ENCODE data around the gene SMC4.
"Not testable (repeated sequence)": the region's sequence is repeated elsewhere in the genome, so short reads cannot be mapped to it uniquely, and the experiment has no call there.

The SMC4 gene

DNA sequence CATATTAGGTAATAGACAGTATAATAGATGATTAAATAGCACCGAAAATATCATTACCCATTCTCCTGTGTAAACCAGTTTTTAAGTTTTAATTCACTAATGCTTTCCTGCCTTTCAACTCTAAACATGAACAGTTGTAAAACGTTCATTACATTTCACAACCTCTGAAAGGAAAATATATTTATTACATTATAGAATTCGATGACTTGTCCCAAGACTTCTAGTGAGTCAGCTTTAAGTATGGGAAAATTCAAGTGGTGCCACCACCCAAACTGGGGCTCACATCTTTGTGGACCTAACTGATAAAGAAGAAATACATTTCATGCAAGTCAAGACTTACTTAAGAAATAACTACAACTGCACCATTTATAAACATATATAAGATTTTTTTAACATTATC lies 48.1 kb downstream of the SMC4 start:
- no peak for DNase-seq

DNA sequence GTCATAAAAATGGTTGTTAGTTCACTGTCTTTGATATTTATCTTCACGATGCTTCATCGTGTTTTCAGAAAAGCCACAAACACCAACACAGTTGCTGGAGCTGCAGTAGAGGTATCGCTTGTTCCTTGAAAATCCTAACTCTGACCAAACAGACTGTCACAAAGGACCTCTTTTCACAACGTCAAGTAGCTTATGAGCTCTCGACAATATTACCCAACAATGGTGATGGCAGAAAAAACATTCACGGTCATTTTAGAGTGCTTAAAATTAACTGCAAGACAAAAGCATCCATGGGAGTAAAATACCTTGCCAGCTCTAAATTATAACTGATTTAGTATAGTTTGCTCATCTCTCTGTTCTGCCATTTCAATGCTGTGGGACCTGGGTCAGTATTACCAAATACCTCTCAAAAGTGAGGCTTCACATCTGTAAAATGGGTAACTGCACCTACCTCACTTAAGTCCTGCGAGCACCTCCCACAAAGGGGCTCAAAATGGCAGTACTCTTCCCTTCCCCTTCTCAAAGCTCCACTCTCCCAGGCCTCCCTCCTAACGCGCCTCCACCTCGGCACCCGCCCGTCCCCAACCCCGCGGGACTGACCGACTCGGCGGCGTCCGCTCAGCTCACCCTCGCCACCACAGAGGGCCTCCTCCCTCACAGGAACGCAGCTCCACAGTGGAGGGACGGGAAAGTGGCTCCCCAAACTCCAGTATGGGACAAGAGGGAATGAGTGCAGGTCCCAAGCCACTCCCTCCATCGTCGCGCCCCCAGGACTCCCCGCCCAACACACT lies 49.6 kb downstream of the SMC4 start:
- no peak for DNase-seq

DNA sequence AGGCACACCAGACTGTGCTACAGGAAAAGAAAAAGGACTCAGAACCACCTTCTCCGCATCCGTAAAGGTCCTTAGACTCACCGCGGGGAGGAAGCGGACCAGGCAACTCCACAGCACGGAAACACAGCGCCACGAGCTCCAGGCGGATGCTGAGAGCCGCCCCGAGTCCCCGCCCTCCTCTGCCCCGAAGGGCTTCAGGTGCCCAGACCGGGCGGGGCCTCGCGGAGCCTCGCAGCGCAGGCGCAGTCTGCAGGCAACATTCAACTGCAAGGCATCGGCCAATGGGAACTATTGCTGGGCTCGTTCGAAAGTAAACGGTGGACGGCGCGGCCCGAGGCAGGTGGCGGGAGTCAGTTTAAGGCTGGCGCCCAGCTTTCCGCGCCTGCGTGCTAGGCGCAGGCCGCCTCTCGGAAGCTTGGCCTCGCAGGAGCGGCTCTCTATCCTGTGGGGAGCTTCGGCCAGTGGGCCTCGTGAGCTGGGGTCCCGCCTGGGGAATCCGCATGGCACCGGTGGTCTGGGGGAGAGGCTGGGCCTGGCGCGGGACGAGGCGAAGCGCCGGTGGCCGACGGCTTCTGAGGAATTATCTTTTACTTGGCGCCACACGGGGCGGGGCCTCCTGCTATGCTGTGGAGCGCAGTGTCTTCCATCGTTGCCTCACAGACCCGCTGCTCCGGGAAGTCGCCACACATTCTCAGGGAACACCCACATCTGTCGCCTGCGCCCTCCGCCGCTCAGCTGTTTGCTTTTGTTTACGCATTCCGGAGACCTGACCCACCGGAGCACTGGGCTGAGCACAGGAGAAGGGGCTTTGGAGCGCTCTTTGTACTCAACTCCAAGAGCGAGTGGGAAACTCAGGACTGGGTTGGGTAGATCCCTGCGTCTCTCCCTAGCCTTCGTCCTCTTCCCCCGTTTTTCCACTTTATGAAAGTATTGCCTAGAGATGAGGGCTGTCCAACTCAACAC lies 50.5 kb downstream of the SMC4 start, which contains the start of gene TRIM59:
TSS of gene TRIM59 (minus strand) at position 151 of the 963 bp plus-strand sequence. CDS start 10,603 bp downstream, outside the sequence.
- DNase-seq = no peak

DNA sequence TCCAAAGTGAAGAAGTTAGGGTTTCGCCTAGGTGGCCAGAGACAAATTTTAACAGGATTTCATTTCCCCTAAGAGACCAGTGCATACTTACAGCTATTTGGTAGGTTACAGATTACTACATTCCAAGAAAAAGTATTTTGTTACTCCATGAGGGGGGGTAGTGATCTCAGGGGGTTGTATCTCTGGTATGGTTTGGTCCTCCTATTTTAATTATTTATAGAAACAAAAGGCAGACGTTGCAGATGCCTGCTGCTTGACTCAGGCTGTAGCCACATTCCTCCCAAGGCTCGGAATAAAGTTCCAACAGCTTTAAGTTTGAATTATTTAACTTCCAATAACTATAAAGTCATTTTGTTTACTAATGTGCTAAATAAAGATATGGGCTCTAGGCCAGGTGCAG lies 51.4 kb downstream of the SMC4 start:
- DNase-seq = no peak

DNA sequence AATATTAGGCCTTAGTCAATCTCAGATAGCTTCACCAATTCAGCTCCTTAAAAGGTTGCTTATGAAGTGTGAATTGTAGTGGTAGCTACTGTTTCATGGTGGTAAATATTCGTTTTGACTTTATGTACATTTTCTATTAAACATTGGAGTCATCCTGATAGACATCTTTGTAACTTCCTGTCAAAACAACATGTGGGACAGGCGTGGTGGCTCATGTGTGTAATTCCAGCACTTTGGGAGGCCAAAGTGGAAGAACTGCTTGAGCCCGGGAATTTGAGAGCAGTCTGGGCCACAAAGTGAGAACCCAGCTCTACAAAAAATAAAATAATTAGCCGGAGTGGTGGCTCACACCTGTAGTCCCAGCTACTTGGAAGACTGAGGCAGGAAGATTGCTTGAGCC lies 52.2 kb downstream of the SMC4 start:
- no peak for DNase-seq

DNA sequence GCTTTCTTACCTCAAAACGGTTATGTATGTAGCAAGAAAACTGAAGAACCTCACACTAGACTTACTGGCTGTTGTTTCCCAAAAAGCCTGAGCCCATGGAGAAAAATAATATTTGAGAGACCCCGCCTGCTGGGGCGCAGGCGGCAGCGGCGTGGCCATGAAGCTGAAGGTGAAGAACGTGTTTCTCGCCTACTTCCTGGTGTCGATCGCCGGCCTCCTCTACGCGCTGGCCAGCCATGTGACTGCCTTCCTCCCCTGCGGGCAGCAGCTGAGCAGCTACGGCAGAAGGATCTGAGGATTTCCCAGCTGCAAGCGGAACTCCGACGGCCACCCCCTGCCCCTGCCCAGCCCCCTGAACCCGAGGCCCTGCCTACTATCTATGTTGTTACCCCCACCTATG lies 52.8 kb downstream of the SMC4 start:
- not testable (repeated sequence) for DNase-seq

DNA sequence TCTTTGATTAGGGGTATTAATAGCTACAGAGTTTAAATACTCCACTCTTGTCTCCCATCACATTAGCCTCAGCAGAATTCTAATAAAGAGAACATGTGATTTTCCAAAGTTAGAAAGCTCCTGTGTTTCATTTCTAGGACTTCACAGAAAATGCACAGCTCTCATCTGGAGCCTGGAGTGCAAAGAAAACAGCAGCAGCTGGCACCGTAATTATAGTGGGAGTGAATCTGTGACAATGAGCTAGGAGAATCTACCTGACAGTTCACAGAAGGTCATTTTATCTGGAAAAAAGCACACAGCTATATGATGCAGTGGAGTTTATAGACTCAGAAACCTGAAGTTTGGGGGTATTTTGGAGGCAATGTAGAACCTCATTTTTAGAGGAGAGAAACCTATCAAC lies 55.5 kb downstream of the SMC4 start:
- DNase-seq = no peak

DNA sequence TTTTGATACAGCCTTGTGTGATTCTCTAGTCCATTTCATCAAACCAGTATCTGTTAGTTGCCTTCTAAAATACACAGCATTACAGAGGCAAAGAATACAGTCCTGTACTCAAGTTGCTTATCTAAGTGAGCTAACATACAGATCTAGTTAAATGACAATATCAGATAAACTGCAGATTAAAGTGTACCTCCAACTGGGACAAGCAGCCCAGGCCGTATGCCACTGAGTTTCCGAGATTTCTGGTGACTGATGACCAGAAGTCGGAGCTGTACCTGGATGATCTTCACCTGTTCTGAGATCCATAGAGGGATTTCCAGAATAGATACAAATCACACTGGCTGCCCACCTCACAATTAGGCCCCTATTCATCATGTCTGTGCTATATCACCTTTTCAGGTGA lies 56.4 kb downstream of the SMC4 start:
- DNase-seq = no peak

DNA sequence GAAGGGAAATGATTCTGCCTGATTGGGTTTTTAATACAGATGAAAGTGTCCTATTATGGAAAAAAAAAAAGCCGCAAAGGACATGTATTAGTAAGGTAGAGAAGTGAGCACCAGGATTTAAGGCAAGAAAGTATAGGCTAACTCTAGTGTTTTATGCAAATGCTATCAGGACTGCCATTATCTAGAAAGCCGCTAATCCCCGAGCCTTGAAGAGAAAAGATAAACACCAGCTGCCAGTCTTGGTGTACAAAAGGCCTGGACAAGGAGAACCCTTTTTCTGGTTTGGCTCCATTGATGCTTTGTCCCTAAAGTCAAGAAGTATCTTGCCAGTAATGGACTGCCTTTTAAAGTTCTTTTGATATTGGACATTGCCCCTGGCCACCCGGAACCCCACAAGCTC lies 58.7 kb downstream of the SMC4 start:
- DNase-seq = no peak

DNA sequence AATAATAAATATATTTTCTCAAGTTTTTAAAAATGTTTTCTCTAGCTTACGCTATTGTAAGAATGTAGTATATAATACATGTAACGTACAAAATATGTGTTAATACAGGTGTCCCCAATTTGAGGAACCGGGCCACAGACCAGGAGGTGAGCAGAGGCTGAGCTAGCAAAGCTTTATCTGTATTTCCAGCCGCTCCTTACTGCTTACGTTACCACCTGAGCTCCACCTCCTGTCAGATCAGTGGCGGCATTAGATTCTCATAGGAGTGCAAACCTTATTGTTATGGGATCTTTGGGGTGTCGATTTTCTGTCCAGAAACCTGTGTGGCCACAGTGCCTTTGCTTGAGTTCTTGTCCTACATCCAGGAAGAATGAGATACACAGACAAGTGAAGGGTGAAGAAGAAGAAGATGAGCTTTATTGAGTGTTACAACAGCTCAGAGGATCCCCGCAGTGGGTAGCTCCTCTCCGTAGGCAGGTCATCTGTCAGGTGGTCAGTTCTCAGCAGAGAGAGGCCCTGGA lies 60.1 kb downstream of the SMC4 start:
- no peak for DNase-seq

DNA sequence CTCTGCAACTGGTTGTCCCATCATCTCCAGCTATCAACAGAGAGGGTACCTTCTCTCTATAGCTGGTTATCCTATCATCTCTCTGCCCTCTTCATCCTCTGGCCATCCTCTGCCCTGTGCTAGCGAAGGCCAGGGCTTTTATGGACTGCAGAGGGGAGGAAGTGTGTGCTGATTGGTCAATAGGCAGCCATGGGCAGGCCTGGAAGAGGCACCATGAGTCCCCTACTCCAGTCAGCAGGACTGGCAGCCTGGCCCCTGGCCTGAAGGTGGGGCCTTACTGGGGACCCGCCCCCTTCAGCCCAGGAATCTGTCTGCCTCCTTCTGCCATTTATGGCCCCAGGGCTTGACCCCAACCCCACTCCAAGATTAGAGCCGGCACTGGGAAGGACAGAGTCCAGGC lies 60.6 kb downstream of the SMC4 start:
- DNase-seq = no peak

DNA sequence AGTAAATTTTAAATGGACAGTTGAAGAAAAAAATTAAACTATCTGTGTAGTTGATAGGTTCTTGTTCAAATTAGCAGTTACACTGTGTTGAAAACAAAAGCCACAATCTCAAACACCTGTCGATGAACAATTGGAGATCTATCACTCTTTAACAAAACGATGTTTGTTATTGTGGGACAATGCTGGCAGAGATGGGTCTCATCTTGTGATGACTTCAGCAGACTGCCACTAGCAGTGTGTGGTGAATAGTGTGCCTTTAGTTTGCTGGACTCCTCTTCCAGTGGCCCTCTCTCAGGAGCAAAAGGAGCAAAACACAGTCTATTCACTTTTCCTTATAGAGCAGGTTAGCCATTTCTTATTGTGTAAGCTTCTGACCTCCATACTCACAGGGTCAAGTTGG lies 64.9 kb downstream of the SMC4 start:
- DNase-seq = no peak

DNA sequence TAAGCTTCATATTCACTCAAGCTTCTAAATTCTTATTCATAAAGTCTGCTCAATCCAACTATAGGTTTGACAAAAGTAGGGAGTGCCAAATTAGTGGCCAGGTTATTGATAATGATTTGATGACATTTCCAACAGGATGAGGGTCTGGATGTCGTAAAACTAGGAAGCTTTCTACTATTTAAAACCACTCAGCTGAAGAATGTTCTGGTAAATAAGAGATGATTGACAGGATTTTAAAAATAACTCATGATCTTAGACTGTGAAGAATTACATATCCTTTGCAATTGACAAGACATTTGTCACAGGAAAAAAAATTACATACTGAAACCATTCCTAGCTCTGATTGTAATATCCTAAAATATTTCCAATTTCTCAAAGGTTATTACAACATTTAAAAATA lies 65.5 kb downstream of the SMC4 start:
- no peak for DNase-seq

DNA sequence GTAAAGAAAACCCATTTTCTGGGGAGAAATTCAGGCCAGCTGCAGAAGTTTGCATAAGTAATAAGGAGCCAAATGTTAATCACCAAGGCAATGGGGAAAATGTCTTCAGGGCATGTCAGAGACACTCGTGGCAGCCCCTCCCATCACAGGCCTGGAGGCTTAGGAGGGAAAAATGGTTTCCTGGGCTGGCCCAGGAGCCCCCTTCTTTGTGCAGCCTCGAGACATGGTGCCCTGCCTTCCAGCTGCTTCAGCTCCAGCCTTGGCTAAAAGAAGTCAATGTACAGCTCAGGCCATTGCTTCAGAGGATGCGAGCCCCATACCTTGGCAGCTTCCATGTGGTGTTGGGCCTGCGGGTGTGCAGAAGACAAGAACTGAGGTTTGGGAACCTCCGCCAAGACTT lies 70.7 kb downstream of the SMC4 start:
- DNase-seq = no peak

DNA sequence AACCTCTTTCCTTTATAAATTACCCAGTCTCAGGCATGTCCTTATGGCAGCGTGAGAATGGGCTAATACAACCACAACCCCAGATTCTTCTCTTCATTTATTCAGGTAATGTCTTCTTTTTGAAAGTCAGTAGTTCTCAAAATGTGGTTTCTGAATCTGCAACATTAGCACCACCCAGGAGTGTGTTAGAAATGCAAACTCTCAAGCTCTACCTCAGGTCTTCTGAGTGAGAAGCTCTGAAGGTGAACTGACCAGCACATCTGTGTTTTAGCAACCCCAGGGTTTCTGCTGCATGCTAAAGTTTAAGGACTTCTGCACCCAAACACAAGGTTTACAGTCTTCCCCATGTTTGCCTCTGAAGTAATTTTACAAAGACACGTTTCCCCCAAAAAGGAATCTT lies 72.4 kb downstream of the SMC4 start:
- no peak for DNase-seq

DNA sequence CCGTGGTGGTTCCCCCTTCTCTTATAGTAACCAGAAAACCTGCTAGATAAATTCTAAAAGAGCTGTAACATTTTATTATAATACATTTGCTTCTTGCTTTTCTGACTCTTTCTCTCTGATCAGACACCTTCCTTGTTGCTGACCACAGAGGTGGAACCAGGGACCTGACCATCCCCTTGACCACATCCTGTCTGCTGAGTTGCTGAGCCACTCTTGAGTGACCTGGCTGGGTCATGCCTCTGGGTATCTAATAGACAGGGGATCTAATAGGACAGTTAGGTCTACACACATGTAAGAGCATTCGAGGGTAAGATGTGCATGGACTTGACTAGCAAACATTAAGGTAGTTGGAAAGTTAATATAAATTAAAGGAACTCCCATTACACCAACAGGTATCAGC lies 72.9 kb downstream of the SMC4 start:
- no peak for DNase-seq

DNA sequence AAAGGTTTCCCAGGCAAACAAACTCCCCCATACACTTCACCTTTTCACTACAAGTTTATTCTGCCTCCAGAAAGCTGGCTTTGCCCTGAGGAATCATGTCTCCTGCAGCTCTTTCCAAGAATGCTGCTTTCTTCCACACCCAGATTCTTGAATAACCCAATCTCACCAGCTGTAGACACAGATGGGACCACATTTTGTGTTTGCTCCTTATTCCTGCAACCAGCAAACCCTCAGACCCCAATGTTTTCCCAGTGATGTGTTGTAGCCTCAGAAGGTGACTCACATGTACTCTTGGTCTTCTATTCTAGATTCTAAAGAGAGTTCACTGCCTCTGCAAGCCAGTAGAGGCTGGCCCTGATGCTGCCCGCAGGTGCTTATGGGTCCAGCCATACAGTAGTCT lies 73.8 kb downstream of the SMC4 start:
- no peak for DNase-seq

DNA sequence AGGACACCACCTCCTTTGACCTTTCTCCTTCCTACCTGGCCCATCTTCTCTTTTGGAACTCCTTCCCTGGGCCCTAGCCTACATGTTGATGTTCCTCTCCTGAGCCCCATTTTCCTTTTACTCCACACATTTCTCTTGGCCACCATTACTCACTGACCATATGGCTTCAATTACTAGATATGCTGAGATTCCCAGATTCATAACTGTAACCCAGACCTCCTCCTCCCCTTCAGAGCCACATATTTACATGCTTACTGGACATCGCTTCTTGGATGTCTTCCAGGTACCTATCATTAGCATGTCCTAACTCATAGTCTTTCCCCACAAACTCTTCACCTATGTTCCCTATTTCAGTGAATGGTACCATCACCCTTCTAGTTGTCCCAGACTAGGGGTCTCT lies 74.5 kb downstream of the SMC4 start:
- no peak for DNase-seq

DNA sequence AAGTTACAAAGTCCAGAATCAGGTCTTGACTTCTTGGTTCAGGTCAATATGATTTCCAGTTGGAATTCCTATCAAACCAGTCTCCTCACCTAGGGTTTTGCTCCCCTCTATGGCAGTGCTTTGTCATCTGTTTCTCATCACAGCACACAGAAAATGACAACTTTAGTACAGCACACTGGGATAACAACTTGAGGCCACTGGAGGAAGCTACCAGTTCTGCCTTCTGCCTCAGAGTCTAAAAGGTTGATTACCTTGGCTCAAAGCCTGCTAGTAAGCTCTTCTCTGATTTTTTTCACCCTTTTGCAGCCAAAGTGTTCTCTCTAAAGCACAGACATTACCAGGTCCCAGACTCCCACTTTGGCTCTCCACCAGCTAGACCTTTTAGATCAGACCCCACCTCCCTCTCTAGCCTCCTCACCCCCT lies 75.0 kb downstream of the SMC4 start:
- DNase-seq = no peak

DNA sequence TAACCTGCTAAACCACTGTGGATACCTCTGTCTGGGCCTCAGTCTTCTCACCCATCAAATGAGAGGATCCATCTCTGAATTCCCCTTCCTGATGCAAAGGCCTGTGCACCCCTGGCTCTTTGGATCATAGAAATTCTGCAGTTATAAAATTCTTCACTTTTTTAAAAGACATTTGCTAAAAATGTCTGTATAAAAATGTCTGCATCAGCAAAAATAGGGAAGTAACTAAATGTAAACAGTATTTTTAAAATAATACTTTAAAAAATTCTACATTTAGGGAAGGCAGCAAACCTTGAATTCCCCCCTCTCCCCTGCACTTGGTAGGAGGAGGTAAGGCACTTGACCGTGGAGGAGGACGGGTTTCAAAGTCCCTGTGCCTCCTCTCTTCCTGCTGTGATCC lies 75.7 kb downstream of the SMC4 start:
- no peak for DNase-seq

DNA sequence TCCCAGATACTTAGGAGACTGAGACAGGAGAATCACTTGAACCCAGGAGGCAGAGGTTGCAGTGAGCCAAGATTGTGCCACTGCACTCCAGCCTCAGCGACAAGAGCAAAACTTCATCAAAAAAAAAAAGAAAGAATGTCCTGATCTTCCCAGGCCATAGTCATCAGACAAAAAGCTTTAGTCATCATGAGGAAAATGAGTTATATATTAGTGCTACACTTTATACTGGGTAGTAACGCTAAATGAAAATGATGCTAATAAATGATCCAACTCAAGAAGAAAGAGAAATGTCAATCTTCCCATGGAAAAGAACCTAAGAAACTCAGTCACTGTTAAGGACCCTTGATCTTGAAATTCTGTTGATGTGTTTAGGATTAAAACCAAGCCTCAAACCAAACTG lies 76.4 kb downstream of the SMC4 start:
- DNase-seq = no peak

DNA sequence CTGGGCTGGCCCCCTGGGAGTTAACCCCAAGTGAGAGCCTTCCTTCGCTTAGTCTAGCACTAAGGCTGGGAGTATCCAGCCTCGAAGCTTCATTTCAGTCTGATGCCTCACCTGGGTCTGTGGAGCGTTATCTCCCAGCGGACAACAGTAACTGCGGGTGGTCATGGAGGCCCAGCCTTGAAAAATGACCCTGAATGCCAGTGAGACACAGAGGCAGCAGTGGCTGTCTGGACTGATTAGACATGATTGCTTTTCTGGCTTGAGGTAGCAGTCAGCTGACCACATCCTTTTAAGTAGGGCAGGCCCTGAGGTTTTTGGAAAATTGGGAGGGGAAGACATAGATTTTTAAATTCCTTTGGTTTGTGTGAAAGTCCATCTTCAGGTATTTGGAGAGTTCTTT lies 78.3 kb downstream of the SMC4 start:
- DNase-seq = no peak

DNA sequence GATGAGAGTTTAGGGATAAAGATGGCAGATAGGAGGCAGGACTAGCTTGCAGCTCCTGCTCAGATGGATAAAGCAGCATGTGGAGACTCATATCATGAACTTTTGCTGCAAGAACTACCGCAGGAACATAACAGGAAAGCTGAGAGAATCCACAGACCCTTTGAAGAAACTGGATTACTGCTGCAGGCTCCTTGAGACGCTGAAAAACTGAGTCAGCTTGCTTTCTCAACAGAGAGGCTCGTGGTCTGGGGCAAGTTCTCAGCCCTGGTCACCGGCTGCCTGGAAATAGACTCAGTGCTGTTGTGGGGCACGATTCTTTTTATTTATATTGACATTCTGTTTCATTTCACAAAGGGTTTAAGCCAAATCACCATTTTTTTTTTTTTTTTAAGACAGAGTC lies 78.9 kb downstream of the SMC4 start:
- DNase-seq = no peak

DNA sequence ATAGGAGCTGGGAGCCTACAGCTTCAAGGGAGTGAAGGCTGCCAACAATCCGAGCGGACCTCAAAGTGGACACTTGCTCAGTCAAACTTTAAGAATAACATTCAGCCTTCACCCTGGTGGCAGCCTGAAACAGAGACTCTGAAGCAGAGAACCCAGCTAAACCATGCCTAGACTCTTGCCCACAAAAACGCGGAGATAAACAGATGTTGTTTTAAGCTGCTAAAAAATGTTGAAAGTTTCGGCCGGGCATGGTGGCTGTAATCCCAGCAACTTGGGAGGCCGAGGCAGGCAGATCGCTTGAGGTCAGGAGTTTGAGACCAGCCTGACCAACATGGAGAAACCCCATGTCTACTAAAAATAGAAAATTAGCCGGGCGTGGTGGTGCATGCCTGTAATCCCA lies 79.9 kb downstream of the SMC4 start:
- DNase-seq = no peak
